ENCODE data around the gene SYCE1L.

- no peak for TF ChIP-seq CTCF (IDR thresholded peaks at IDR 0.05)
- no peak for TF ChIP-seq POLR2AphosphoS5 (IDR thresholded peaks at IDR 0.05)
- TF ChIP-seq POLR2A (IDR thresholded peaks at IDR 0.05): no peak
Observed at GRCh38 chr16:77158293-77158692, 40.9 kb upstream of the SYCE1L start.

Measured in prostate gland (tissue), 2 donors.